Type B pancreatic cell (in vitro differentiated cells): ENCODE measurements around the gene RIMS1. TPM values are rescaled to one million over a fixed set of nuclear protein-coding genes. Genes with fewer than 3 reads are reported as not detected.

Experiments used
- DNase-seq: peaks from one replicate; pipeline ENCODE4 v3.0.0; 2021; ENCODE audit warnings: mixed read lengths; ENCODE audit not compliant: unreplicated experiment; ENCODE audit errors: extremely low spot score
- H3K27ac Mint-ChIP-seq: 2 replicates; pipeline ENCODE4 v1.8.0; 2021; ENCODE audit warnings: mild to moderate bottlenecking, mixed read lengths
- H3K27me3 Mint-ChIP-seq: 2 replicates; pipeline ENCODE4 v1.8.0; 2021; ENCODE audit warnings: mixed read lengths
- H3K36me3 Mint-ChIP-seq: 2 replicates; pipeline ENCODE4 v1.8.0; 2021; ENCODE audit warnings: mixed read lengths
- H3K4me1 Mint-ChIP-seq: one replicate; pipeline ENCODE4 v1.8.0; 2021; ENCODE audit warnings: mixed read lengths; ENCODE audit not compliant: unreplicated experiment
- H3K4me3 Mint-ChIP-seq: 2 replicates; pipeline ENCODE4 v1.8.0; 2021; ENCODE audit warnings: mild to moderate bottlenecking, mixed read lengths
- H3K9me3 Mint-ChIP-seq: 2 replicates; pipeline ENCODE4 v1.8.0; 2021; ENCODE audit warnings: mixed read lengths
- CTCF ChIP-seq: fragments of 200-600 bp; sonication (generic); conservative IDR thresholded peaks from 2 replicates; pipeline ENCODE4 v1.5.0; 2021; ENCODE audit warnings: antibody characterized with exemption, mild to moderate bottlenecking
- total RNA-seq: library from RNA; stranded (reverse); gene quantifications from 2 replicates; pipeline ENCODE4 v1.2.1, GENCODE V29; 2021; ENCODE audit warnings: low replicate concordance

RIMS1 gene
- total RNA-seq, 1 donor from 2014 or later: 5.9 TPM

- no peaks in the 10 kb centered on the region for H3K4me1 Mint-ChIP-seq
- no peaks in the 10 kb centered on the region for H3K36me3 Mint-ChIP-seq
- H3K27me3 Mint-ChIP-seq: no peaks in the 10 kb centered on the region
- H3K9me3 Mint-ChIP-seq: no peaks in the 10 kb centered on the region
- no peak overlapping the region for H3K4me3 Mint-ChIP-seq
- no peak overlapping the region for H3K27ac Mint-ChIP-seq
- no peak for TF ChIP-seq CTCF
- no peak for DNase-seq
These were observed 174.9 kb downstream of the RIMS1 start for GRCh38 chr6:72061286-72061685.

- no peak for DNase-seq
- no peaks in the 10 kb centered on the region for H3K9me3 Mint-ChIP-seq
- no peak for TF ChIP-seq CTCF
These were observed 178.1 kb downstream of the RIMS1 start for GRCh38 chr6:72064399-72064975.

GRCh38 chr6:72078096-72078495 is 191.7 kb downstream of the RIMS1 start:
- H3K27me3 Mint-ChIP-seq: no peaks in the 10 kb centered on the region
- H3K27ac Mint-ChIP-seq: no peak overlapping the region
- H3K9me3 Mint-ChIP-seq: no peaks in the 10 kb centered on the region
- no peaks in the 10 kb centered on the region for H3K4me1 Mint-ChIP-seq
- no peak overlapping the region for H3K4me3 Mint-ChIP-seq
- no peaks in the 10 kb centered on the region for H3K36me3 Mint-ChIP-seq
- no peak for TF ChIP-seq CTCF
- DNase-seq: no peak

More at GRCh38 chr6:72064399-72064975, 178.1 kb downstream of the RIMS1 start:
- no peaks in the 10 kb centered on the region for H3K36me3 Mint-ChIP-seq
- no peaks in the 10 kb centered on the region for H3K27me3 Mint-ChIP-seq
- H3K4me3 Mint-ChIP-seq: no peak overlapping the region
- H3K4me1 Mint-ChIP-seq: no peaks in the 10 kb centered on the region
- no peak overlapping the region for H3K27ac Mint-ChIP-seq

GRCh38 chr6:72080260-72080941 is 194.1 kb downstream of the RIMS1 start:
- Mint-ChIP-seq H3K27me3 (no peaks in the 10 kb centered on the region), H3K36me3 (no peaks in the 10 kb centered on the region), H3K4me1 (no peaks in the 10 kb centered on the region), H3K4me3 (no peak overlapping the region), H3K27ac (no peak overlapping the region), H3K9me3 (no peaks in the 10 kb centered on the region)
- no peak for TF ChIP-seq CTCF
- DNase-seq: no peak

GRCh38 chr6:72081871-72082270 is 195.5 kb downstream of the RIMS1 start:
- Mint-ChIP-seq H3K27me3 (peaks cover 5% of the 10 kb centered on the region), H3K9me3 (no peaks in the 10 kb centered on the region), H3K4me1 (no peaks in the 10 kb centered on the region), H3K27ac (no peak overlapping the region), H3K36me3 (no peaks in the 10 kb centered on the region), H3K4me3 (no peak overlapping the region)
- no peak for DNase-seq
- no peak for TF ChIP-seq CTCF
